ENCODE results near the gene KCNJ14. TPM values are rescaled to one million over a fixed set of nuclear protein-coding genes. Genes with fewer than 3 reads are reported as not detected.

Gene KCNJ14
- total RNA-seq, 4 donors from 2014 or later = 0.19 to 1.9 (median 0.92) TPM

DNA sequence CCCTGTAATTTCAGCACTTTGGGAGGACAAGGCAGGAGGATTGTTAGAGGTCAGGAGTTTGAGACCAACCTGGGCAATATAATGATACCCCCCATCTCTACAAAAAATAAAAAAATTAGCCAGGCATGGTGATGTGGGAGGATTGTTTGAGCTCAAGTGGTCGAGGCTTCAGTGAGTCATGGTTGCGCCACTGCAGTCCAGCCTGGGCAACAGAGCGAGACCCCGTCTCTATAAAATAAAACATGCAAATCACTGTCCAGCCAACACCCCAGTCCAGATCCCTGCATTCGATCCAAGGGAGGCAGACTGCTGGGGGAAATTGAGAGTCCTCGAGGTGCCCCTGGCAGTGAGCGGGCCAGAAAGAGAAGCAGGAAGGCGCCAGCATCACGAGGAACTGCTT, 20.8 kb downstream of the KCNJ14 start:
- no peaks in the 10 kb centered on the region for H3K9me3 ChIP-seq
- TF ChIP-seq, protein P1, sequence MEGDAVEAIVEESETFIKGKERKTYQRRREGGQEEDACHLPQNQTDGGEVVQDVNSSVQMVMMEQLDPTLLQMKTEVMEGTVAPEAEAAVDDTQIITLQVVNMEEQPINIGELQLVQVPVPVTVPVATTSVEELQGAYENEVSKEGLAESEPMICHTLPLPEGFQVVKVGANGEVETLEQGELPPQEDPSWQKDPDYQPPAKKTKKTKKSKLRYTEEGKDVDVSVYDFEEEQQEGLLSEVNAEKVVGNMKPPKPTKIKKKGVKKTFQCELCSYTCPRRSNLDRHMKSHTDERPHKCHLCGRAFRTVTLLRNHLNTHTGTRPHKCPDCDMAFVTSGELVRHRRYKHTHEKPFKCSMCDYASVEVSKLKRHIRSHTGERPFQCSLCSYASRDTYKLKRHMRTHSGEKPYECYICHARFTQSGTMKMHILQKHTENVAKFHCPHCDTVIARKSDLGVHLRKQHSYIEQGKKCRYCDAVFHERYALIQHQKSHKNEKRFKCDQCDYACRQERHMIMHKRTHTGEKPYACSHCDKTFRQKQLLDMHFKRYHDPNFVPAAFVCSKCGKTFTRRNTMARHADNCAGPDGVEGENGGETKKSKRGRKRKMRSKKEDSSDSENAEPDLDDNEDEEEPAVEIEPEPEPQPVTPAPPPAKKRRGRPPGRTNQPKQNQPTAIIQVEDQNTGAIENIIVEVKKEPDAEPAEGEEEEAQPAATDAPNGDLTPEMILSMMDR (IDR thresholded peaks at IDR 0.05 in 4 of 5, conservative IDR thresholded peaks at IDR 0.05 in 1 of 5) = no peak
- TF ChIP-seq POLR2A (IDR thresholded peaks at IDR 0.05) = no peak
- in situ Hi-C loops (cut with MboI; ENCODE audit: low sequenced_read_pairs in 4 of 4) = no loop called here
- no peak for DNase-seq
- peaks cover 0 to 73% of the 10 kb centered on the region in 2 donors for H3K36me3 ChIP-seq
- no peak overlapping the region for H3K27ac ChIP-seq
- intact Hi-C loops (cut with DNase I; ENCODE audit: low total_unique reads) = no loop called here
- no peak for ATAC-seq
- no peaks in the 10 kb centered on the region for H3K27me3 ChIP-seq
- H3K4me1 ChIP-seq = peaks cover 8% of the 10 kb centered on the region in 2 donors
- no peak overlapping the region for H3K4me3 ChIP-seq

GRCh38 chr19:48477067-48477685, 21.8 kb downstream of the KCNJ14 start:
- Histone ChIP-seq H3K4me1 (peaks cover 16 to 18% of the 10 kb centered on the region in 2 donors), H3K27ac (no peak overlapping the region), H3K36me3 (peaks cover 0 to 63% of the 10 kb centered on the region in 2 donors), H3K4me3 (no peak overlapping the region), H3K27me3 (no peaks in the 10 kb centered on the region), H3K9me3 (no peaks in the 10 kb centered on the region)
- in situ Hi-C loops (cut with MboI; ENCODE audit: low sequenced_read_pairs in 4 of 4) = no loop called here
- DNase-seq (no peak), ATAC-seq (no peak)
- intact Hi-C loops (cut with DNase I; ENCODE audit: low total_unique reads) = no loop called here
- TF ChIP-seq, protein P1 (IDR thresholded peaks at IDR 0.05 in 4 of 5, conservative IDR thresholded peaks at IDR 0.05 in 1 of 5) = no peak
- TF ChIP-seq POLR2A (IDR thresholded peaks at IDR 0.05) = no peak

DNA sequence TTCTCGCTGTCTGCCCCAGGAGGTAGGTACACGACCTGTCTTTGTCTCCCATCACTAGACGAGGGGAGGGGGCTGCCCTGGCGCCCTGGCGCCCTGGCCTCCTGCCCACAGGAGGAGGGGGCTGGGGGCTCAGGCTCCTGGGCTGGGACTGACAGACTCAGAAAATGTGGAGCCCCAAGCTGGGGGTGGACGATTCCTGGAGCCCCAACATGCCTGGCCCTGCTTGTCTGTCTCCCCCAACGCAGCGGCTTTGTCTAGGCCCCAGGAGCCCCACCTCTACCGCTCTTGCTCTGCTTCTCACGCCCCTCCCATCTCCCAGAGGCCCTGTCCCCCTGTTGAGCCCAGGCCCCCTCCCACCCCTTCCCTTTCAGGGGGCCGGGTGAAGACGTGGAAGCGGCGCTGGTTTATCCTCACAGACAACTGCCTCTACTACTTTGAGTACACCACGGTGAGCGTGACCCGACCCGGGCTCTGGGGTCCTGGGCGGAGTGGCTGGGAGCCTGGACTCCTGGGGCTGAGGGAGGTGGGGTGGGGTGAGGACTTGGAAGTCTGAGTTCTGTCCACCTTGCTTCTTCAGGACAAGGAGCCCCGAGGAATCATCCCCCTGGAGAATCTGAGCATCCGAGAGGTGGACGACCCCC, 22.4 kb downstream of the KCNJ14 start:
- Histone ChIP-seq H3K36me3 (peaks cover 0 to 56% of the 10 kb centered on the region in 2 donors), H3K4me1 (peaks cover 20 to 21% of the 10 kb centered on the region in 2 donors), H3K9me3 (no peaks in the 10 kb centered on the region), H3K27ac (no peak overlapping the region), H3K27me3 (no peaks in the 10 kb centered on the region), H3K4me3 (no peak overlapping the region)
- no peak for ATAC-seq
- TF ChIP-seq POLR2A (IDR thresholded peaks at IDR 0.05) = no peak
- TF ChIP-seq, protein P1 (IDR thresholded peaks at IDR 0.05 in 4 of 5, conservative IDR thresholded peaks at IDR 0.05 in 1 of 5) = no peak
- no peak for DNase-seq
- intact Hi-C loops (cut with DNase I; ENCODE audit: low total_unique reads) (no loop called here), in situ Hi-C loops (cut with MboI; ENCODE audit: low sequenced_read_pairs in 4 of 4) (no loop called here)

DNA sequence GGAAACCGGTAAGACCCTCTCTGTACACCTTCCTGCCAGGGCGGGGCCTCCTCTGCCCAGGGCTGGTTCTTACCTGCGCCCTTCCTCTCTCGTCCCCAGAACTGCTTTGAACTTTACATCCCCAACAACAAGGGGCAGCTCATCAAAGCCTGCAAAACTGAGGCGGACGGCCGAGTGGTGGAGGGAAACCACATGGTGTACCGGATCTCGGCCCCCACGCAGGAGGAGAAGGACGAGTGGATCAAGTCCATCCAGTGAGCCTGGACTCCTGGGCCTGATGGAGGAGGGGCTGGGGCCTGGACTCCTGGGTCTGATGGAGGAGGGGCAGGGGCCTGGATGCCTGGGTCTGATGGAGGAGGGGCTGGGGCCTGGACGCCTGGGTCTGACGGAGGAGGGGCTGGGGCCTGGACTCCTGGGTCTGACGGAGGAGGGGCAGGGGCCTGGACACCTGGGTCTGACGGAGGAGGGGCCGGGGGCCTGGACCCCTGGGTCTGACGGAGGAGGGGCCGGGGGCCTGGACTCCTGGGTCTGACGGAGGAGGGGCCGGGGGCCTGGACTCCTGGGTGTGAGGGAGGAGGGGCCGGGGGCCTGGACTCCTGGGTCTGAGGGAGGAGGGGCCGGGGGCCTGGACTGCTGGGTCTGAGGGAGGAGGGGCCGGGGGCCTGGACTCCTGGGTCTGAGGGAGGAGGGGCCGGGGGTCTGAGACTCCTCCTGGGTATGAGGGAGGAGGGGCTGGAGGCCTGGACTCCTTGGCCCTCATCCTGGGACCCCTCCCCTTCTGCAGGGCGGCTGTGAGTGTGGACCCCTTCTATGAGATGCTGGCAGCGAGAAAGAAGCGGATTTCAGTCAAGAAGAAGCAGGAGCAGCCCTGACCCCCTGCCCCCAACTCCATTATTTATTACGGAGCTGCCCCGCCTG, 23.2 kb downstream of the KCNJ14 start:
- ATAC-seq (no peak), DNase-seq (no peak)
- Histone ChIP-seq H3K27me3 (no peaks in the 10 kb centered on the region), H3K36me3 (peaks cover 0 to 49% of the 10 kb centered on the region in 2 donors), H3K27ac (no peak overlapping the region), H3K9me3 (no peaks in the 10 kb centered on the region), H3K4me1 (peaks cover 20 to 21% of the 10 kb centered on the region in 2 donors), H3K4me3 (no peak overlapping the region)
- in situ Hi-C loops (cut with MboI; ENCODE audit: low sequenced_read_pairs in 4 of 4) = no loop called here
- intact Hi-C loops (cut with DNase I; ENCODE audit: low total_unique reads) = no loop called here
- TF ChIP-seq POLR2A (IDR thresholded peaks at IDR 0.05) = no peak
- TF ChIP-seq, protein P1 (IDR thresholded peaks at IDR 0.05 in 4 of 5, conservative IDR thresholded peaks at IDR 0.05 in 1 of 5) = no peak
